ENCODE results near the gene TNIP3.

TNIP3 gene

GRCh38 chr4:121155893-121156292, 8.2 kb downstream of the TNIP3 start:
- no peak overlapping the region for H3K27ac ChIP-seq (ENCODE audit: insufficient read depth, low read depth, low read length, poor library complexity, severe bottlenecking)
- H3K4me3 ChIP-seq (ENCODE audit: insufficient read depth, low read depth, low read length): no peak overlapping the region
- no peaks in the 10 kb centered on the region for H3K36me3 ChIP-seq (ENCODE audit: control insufficient read depth, insufficient read depth, low read length)
- H3K27me3 ChIP-seq (ENCODE audit: control insufficient read depth, insufficient read depth, low read length, poor library complexity, severe bottlenecking): peaks cover 9% of the 10 kb centered on the region
- peaks cover 4% of the 10 kb centered on the region for H3K4me1 ChIP-seq (ENCODE audit: control insufficient read depth, insufficient read depth, low read length)
- 87 to 90% methylated on average over 3 of the region's 3 CpGs for WGBS, 2 experiments
- H3K9me3 ChIP-seq (ENCODE audit: control insufficient read depth, low read length): no peaks in the 10 kb centered on the region

GRCh38 chr4:121154103-121154515, 10.0 kb downstream of the TNIP3 start:
- H3K4me3 ChIP-seq (ENCODE audit: insufficient read depth, low read depth, low read length): no peak overlapping the region
- H3K36me3 ChIP-seq (ENCODE audit: control insufficient read depth, insufficient read depth, low read length): no peaks in the 10 kb centered on the region
- peaks cover 9% of the 10 kb centered on the region for H3K27me3 ChIP-seq (ENCODE audit: control insufficient read depth, insufficient read depth, low read length, poor library complexity, severe bottlenecking)
- no peaks in the 10 kb centered on the region for H3K9me3 ChIP-seq (ENCODE audit: control insufficient read depth, low read length)
- no peak overlapping the region for H3K27ac ChIP-seq (ENCODE audit: insufficient read depth, low read depth, low read length, poor library complexity, severe bottlenecking)
- WGBS, 2 experiments: 95 to 98% methylated on average over 4 of the region's 4 CpGs
- H3K4me1 ChIP-seq (ENCODE audit: control insufficient read depth, insufficient read depth, low read length): peaks cover 4% of the 10 kb centered on the region

- Histone ChIP-seq H3K4me1 (ENCODE audit: control insufficient read depth, insufficient read depth, low read length) (no peaks in the 10 kb centered on the region), H3K27ac (ENCODE audit: insufficient read depth, low read depth, low read length, poor library complexity, severe bottlenecking) (no peak overlapping the region), H3K27me3 (ENCODE audit: control insufficient read depth, insufficient read depth, low read length, poor library complexity, severe bottlenecking) (peaks cover under 1% of the 10 kb centered on the region), H3K4me3 (ENCODE audit: insufficient read depth, low read depth, low read length) (no peak overlapping the region), H3K36me3 (ENCODE audit: control insufficient read depth, insufficient read depth, low read length) (no peaks in the 10 kb centered on the region), H3K9me3 (ENCODE audit: control insufficient read depth, low read length) (no peaks in the 10 kb centered on the region)
- 90 to 100% methylated on average over 1 of the region's 1 CpG for WGBS, 2 experiments
Measured at GRCh38 chr4:121151942-121152341, 12.2 kb downstream of the TNIP3 start.

- Histone ChIP-seq H3K4me1 (ENCODE audit: control insufficient read depth, insufficient read depth, low read length) (no peaks in the 10 kb centered on the region), H3K27ac (ENCODE audit: insufficient read depth, low read depth, low read length, poor library complexity, severe bottlenecking) (no peak overlapping the region), H3K27me3 (ENCODE audit: control insufficient read depth, insufficient read depth, low read length, poor library complexity, severe bottlenecking) (no peaks in the 10 kb centered on the region), H3K9me3 (ENCODE audit: control insufficient read depth, low read length) (no peaks in the 10 kb centered on the region), H3K4me3 (ENCODE audit: insufficient read depth, low read depth, low read length) (no peak overlapping the region), H3K36me3 (ENCODE audit: control insufficient read depth, insufficient read depth, low read length) (no peaks in the 10 kb centered on the region)
- 86 to 91% methylated on average over 1 of the region's 1 CpG for WGBS, 2 experiments
Measured at GRCh38 chr4:121150486-121150885, 13.6 kb downstream of the TNIP3 start.

- no peaks in the 10 kb centered on the region for H3K4me1 ChIP-seq (ENCODE audit: control insufficient read depth, insufficient read depth, low read length)
- no peak overlapping the region for H3K27ac ChIP-seq (ENCODE audit: insufficient read depth, low read depth, low read length, poor library complexity, severe bottlenecking)
- no peak overlapping the region for H3K4me3 ChIP-seq (ENCODE audit: insufficient read depth, low read depth, low read length)
- 95 to 98% methylated on average over 3 to 4 of the region's 4 CpGs for WGBS, 2 experiments
- no peaks in the 10 kb centered on the region for H3K36me3 ChIP-seq (ENCODE audit: control insufficient read depth, insufficient read depth, low read length)
- no peaks in the 10 kb centered on the region for H3K27me3 ChIP-seq (ENCODE audit: control insufficient read depth, insufficient read depth, low read length, poor library complexity, severe bottlenecking)
- no peaks in the 10 kb centered on the region for H3K9me3 ChIP-seq (ENCODE audit: control insufficient read depth, low read length)
Measured at GRCh38 chr4:121150003-121150402, 14.1 kb downstream of the TNIP3 start.

- H3K9me3 ChIP-seq (ENCODE audit: control insufficient read depth, low read length): no peaks in the 10 kb centered on the region
- H3K27ac ChIP-seq (ENCODE audit: insufficient read depth, low read depth, low read length, poor library complexity, severe bottlenecking): no peak overlapping the region
- no peak overlapping the region for H3K4me3 ChIP-seq (ENCODE audit: insufficient read depth, low read depth, low read length)
- H3K4me1 ChIP-seq (ENCODE audit: control insufficient read depth, insufficient read depth, low read length): no peaks in the 10 kb centered on the region
- no peaks in the 10 kb centered on the region for H3K36me3 ChIP-seq (ENCODE audit: control insufficient read depth, insufficient read depth, low read length)
- no peaks in the 10 kb centered on the region for H3K27me3 ChIP-seq (ENCODE audit: control insufficient read depth, insufficient read depth, low read length, poor library complexity, severe bottlenecking)
Measured at GRCh38 chr4:121148621-121149020, 15.5 kb downstream of the TNIP3 start.

- WGBS, 2 experiments: 81 to 92% methylated on average over 4 of the region's 4 CpGs
Measured at GRCh38 chr4:121148000-121148399, 16.1 kb downstream of the TNIP3 start.

GRCh38 chr4:121146530-121146929, 17.6 kb downstream of the TNIP3 start:
- Histone ChIP-seq H3K27ac (ENCODE audit: insufficient read depth, low read depth, low read length, poor library complexity, severe bottlenecking) (no peak overlapping the region), H3K4me1 (ENCODE audit: control insufficient read depth, insufficient read depth, low read length) (no peaks in the 10 kb centered on the region), H3K4me3 (ENCODE audit: insufficient read depth, low read depth, low read length) (no peak overlapping the region), H3K36me3 (ENCODE audit: control insufficient read depth, insufficient read depth, low read length) (no peaks in the 10 kb centered on the region), H3K27me3 (ENCODE audit: control insufficient read depth, insufficient read depth, low read length, poor library complexity, severe bottlenecking) (no peaks in the 10 kb centered on the region), H3K9me3 (ENCODE audit: control insufficient read depth, low read length) (no peaks in the 10 kb centered on the region)
- WGBS, 2 experiments: 100% methylated on average over 1 of the region's 1 CpG

More at GRCh38 chr4:121148000-121148399, 16.1 kb downstream of the TNIP3 start:
- Histone ChIP-seq H3K9me3 (ENCODE audit: control insufficient read depth, low read length) (no peaks in the 10 kb centered on the region), H3K27ac (ENCODE audit: insufficient read depth, low read depth, low read length, poor library complexity, severe bottlenecking) (no peak overlapping the region), H3K36me3 (ENCODE audit: control insufficient read depth, insufficient read depth, low read length) (no peaks in the 10 kb centered on the region), H3K4me1 (ENCODE audit: control insufficient read depth, insufficient read depth, low read length) (no peaks in the 10 kb centered on the region), H3K4me3 (ENCODE audit: insufficient read depth, low read depth, low read length) (no peak overlapping the region), H3K27me3 (ENCODE audit: control insufficient read depth, insufficient read depth, low read length, poor library complexity, severe bottlenecking) (no peaks in the 10 kb centered on the region)

- Histone ChIP-seq H3K27me3 (ENCODE audit: control insufficient read depth, insufficient read depth, low read length, poor library complexity, severe bottlenecking) (no peaks in the 10 kb centered on the region), H3K9me3 (ENCODE audit: control insufficient read depth, low read length) (no peaks in the 10 kb centered on the region), H3K4me1 (ENCODE audit: control insufficient read depth, insufficient read depth, low read length) (no peaks in the 10 kb centered on the region), H3K4me3 (ENCODE audit: insufficient read depth, low read depth, low read length) (no peak overlapping the region), H3K36me3 (ENCODE audit: control insufficient read depth, insufficient read depth, low read length) (no peaks in the 10 kb centered on the region), H3K27ac (ENCODE audit: insufficient read depth, low read depth, low read length, poor library complexity, severe bottlenecking) (no peak overlapping the region)
- no CpG with 5 or more reads among the region's 1 CpG for WGBS, 2 experiments
Measured at GRCh38 chr4:121145430-121145829, 18.7 kb downstream of the TNIP3 start.

- no peaks in the 10 kb centered on the region for H3K4me1 ChIP-seq (ENCODE audit: control insufficient read depth, insufficient read depth, low read length)
Measured at GRCh38 chr4:121144021-121144420, 20.1 kb downstream of the TNIP3 start.

GRCh38 chr4:121143131-121143530, 21.0 kb downstream of the TNIP3 start:
- H3K27ac ChIP-seq (ENCODE audit: insufficient read depth, low read depth, low read length, poor library complexity, severe bottlenecking): no peak overlapping the region
- no peaks in the 10 kb centered on the region for H3K9me3 ChIP-seq (ENCODE audit: control insufficient read depth, low read length)
- no peaks in the 10 kb centered on the region for H3K4me1 ChIP-seq (ENCODE audit: control insufficient read depth, insufficient read depth, low read length)
- H3K4me3 ChIP-seq (ENCODE audit: insufficient read depth, low read depth, low read length): no peak overlapping the region
- no peaks in the 10 kb centered on the region for H3K27me3 ChIP-seq (ENCODE audit: control insufficient read depth, insufficient read depth, low read length, poor library complexity, severe bottlenecking)
- no peaks in the 10 kb centered on the region for H3K36me3 ChIP-seq (ENCODE audit: control insufficient read depth, insufficient read depth, low read length)

More at GRCh38 chr4:121144021-121144420, 20.1 kb downstream of the TNIP3 start:
- Histone ChIP-seq H3K27me3 (ENCODE audit: control insufficient read depth, insufficient read depth, low read length, poor library complexity, severe bottlenecking) (no peaks in the 10 kb centered on the region), H3K36me3 (ENCODE audit: control insufficient read depth, insufficient read depth, low read length) (no peaks in the 10 kb centered on the region), H3K27ac (ENCODE audit: insufficient read depth, low read depth, low read length, poor library complexity, severe bottlenecking) (no peak overlapping the region), H3K9me3 (ENCODE audit: control insufficient read depth, low read length) (no peaks in the 10 kb centered on the region), H3K4me3 (ENCODE audit: insufficient read depth, low read depth, low read length) (no peak overlapping the region)
- 93 to 97% methylated on average over 1 to 2 of the region's 2 CpGs for WGBS, 2 experiments
